ENCODE data around the gene ANO8.

ANO8 gene

DNA sequence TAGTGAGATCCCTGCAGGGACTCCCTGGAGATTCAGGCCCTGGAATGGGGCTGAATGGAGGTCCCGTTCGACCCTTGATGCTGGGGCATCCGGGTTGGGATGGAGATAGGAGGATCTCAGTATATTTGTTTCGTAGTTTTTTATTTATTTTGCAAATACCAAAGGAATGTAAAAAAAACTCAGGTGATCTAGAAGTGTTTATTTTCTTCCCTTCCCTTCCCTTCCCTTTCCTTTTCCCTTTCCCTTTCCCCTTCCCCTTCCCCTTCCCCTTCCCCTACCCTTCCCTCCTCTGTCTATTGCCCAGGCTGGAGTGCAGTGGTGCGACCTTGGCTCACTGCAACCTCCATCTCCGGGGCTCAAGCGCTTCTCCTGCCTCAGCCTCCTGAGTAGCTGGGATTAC, 7.2 kb upstream of the ANO8 start:
- DNase-seq = no peak

- DNase-seq = no peak
Measured at GRCh38 chr19:17341386-17341785, 6.7 kb upstream of the ANO8 start.

GRCh38 chr19:17340871-17341357, 6.3 kb upstream of the ANO8 start:
- no peak for DNase-seq

DNA sequence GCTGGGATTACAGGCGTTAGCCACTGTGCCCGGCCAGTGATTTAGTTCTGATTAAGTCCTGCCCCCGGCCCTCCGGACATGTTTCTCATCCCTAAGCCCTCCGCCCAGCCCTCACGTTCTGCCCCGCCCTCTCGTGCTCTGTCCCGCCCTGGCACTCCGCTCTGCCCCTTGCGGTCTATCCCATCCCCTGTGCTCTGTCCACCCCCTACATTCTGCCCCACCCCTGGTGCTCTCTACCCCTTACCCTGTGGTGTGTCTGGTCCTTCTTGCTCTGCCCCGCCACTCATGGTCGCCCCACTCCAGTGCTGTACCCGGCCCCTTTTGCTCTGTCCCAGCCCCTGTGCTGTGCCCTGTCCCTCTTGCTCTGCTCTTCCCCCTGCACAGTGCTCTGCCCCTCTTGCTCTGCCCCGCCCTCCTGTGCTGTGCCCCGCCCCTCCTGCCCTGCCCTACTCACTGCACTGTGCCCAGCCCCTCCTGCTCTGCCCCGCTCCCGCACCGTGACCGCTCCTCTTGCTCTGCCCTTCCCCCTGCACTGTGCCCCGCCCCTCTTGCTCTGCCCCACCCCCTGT, 5.7 kb upstream of the ANO8 start:
- DNase-seq = no peak

GRCh38 chr19:17339088-17339741, 4.6 kb upstream of the ANO8 start:
- DNase-seq = no peak

- DNase-seq = no peak
Measured at GRCh38 chr19:17338433-17339078, 3.9 kb upstream of the ANO8 start.

- DNase-seq = no peak
Measured at GRCh38 chr19:17337675-17338432, 3.2 kb upstream of the ANO8 start.

DNA sequence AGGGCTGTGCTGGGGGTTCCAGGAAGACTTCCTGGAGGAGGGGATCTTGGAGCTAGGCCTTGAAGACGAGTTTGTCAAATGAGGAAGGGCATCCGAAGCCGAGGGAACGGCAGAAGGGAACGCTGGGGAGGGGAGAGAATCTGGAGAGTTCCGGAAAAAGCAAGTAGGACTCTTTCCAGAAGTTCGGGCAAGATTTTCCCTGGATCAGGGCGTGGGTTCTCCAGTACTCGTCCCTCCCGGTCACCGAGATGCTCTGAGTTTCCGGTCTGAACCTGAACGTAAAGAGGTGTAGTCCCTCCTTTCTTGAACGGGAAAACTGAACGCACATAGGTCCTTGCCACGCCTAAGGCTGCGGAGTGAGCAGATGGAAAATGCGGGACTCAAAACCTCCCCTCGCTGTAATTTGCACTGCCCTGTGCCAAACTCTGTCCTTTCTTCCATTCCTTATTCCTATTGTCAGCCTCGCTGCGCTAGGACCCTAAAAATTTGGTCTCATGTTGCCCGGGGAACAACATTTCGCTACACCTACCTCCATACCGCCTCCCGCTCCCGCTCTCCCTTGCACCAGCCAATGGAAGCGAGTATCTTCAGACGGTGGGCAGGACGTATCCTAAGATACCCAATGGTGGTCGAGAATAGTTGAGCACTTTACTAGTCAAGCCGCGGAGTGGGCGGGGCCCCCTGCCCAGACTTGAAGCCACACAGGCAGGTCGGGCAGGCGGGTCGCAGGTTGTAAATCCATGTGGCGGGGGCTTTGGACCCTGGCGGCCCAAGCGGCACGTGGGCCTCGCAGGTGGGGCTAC, 2.4 kb upstream of the ANO8 start, which contains the start of gene GTPBP3:
GTPBP3 (plus strand) TSS at position 682 of the 803 bp plus-strand sequence; CDS start at position 741, 59 bp downstream.
- peak; percentile 98 for DNase-seq

- DNase-seq = no peak
Measured at GRCh38 chr19:17335575-17335974, 920 bp upstream of the ANO8 start.

DNA sequence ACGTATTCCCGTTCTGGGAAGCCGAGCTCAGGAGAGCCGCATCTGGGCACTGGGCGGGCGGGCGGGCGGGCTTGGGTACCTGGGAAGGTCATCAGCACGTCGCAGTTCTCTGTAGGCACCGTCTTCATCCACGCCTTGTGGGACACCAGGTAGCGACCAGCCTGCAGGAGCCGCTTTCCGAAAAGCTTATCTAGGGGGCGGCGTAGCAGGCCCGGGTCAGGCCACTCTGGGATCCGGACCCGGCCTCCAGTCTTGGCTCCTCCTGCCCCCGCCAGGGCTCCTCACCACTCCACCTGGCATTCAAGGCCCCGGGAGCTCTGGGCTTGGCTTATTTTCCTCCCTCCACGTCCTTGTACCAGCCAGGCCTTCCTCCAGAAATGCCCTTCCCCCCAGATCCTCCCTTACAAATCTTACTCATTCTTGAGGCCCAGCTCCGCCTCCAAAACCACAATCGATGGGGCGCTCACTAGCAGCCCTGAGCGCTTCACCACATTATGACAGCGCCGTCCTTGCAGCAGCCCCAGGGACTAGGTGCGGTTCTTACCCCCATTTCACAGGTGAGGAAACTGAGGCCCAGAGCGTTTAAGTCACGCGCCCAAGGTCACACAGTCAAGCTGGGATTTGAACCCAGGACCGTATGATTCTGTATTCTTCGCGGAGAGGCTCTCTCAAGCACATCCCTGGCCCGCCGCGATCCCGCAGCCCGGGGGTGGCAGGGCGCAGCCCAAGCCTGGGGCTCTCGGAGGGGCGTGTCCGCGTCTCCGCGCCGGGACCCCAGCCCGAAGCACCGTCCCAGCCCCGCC, 843 bp downstream of the ANO8 start:
- peak; percentile 48 for DNase-seq

GRCh38 chr19:17332677-17333581, 1.7 kb downstream of the ANO8 start:
- DNase-seq = no peak

GRCh38 chr19:17332360-17332676, 2.3 kb downstream of the ANO8 start:
- no peak for DNase-seq

- no peak for DNase-seq
Measured at GRCh38 chr19:17331045-17331558, 3.6 kb downstream of the ANO8 start.

DNA sequence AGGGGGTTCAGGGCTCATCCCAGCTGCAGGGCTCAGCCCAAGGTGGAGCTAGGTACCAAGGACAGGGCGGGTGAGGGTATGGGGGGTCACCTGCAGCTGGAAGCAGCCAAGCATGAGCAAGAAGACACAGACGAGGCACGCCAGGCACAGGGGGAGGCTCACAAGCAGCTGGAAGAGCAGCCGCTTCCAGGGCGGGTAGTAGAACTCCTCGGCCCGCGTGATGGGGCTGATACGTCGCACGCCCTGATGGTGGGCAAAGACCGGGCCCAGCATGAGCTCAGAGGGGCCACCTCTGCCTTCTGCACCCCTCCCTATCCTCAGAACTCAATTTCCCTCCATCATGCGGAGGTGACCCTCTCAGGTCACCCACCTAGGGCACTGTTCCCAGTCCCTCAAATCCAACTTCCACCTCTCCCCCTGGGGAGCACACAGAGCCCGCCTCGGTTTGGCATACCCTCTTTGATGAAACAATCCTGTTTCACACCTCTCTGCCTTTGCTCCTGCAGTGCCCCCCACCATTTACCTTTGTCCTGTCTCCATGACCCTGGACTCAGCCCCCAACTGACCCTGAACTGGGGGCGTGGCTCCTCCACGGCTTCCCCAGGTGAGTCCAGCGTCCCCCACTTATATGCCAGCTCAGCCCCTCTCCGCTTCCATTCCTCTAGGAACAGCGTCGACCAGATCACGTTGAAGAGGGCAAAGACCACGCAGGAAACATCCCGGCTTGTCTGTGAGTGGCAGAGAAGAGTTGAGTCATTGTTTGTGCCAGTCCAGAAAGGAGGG, 4.2 kb downstream of the ANO8 start:
- no peak for DNase-seq

DNA sequence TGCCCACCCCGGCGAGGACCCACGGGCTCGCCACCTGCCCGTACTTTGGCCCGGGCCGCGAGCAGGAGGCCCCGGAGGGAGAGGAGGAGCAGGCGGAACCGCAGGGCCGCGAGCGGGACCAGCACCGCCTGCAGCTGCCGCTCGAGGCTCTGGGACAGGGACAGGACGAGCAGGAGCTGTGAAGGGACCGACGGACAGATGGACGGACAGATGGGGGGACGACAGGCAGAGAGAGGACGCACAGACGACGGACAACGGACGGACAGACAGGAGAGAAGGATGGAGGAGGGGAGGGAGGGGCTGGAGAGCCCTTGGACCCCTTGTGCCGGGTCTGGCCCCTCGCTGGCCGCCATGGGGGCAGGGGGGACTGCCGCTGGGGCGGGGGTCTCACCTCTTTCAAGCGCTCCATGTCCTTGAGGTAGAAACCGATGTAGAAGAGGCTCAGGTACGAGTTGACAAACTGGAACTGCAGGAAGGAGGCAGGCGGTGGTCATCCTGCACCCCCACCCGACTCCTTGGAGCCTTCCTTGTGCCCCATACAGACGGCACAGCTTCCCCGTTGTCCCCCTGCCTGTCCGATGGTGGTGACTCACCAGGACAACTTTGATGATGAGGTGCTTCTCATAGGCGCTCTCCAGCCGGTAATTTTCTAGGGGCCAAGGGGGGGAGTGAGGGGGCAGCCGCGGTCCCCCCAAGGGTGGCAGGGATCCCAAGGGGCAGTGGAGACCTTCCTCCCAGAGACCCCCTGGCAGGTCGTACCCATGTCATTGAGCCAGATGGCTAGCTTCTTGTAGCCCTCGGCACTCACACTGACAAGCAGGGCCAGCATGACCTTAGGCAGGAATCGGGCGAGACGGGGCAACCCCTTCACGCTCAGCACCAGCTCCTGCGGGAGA, 5.0 kb downstream of the ANO8 start:
- no peak for DNase-seq

DNA sequence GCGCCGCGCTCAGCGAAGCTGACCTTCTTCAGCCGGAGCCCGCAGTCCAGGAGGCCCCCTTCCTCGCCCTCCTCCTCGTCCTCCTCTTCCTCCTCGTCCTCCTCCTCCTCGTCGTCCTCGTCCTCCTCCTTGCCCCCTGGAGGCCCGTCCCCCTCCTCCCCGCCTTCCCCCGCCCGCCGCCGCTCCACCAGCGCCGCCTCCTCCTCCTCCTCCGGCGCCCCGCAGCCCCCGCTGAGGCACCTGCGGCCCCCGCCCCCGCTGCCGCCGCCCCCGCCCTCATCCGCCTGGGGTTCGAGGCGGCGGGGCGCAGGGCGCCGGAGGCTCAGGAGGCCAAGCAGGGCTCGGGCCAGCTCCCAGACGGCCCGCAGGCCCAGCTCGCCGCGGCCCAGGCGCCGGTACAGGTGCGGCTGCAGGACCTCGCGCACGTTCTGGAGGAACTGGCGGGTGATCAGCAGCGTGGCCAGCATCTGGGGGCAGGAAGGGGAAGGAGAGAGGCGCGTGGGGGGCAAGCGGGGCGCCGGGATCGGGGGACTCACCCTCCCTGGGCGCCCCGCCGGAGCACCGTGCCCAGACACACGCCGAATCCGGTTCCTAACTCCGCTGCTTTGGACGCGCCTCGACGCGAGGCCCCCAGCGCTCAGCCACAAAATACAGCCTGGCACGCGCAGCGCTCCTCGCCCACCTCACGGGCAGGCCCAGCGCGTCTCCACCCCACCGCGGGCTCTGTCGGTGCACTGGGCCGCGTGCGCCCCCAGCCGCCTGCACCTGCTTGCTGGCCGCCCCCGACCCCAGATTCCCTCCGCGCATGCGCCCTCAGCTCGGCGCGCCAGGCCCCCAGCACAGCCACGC, 5.9 kb downstream of the ANO8 start:
- DNase-seq = no peak

DNA sequence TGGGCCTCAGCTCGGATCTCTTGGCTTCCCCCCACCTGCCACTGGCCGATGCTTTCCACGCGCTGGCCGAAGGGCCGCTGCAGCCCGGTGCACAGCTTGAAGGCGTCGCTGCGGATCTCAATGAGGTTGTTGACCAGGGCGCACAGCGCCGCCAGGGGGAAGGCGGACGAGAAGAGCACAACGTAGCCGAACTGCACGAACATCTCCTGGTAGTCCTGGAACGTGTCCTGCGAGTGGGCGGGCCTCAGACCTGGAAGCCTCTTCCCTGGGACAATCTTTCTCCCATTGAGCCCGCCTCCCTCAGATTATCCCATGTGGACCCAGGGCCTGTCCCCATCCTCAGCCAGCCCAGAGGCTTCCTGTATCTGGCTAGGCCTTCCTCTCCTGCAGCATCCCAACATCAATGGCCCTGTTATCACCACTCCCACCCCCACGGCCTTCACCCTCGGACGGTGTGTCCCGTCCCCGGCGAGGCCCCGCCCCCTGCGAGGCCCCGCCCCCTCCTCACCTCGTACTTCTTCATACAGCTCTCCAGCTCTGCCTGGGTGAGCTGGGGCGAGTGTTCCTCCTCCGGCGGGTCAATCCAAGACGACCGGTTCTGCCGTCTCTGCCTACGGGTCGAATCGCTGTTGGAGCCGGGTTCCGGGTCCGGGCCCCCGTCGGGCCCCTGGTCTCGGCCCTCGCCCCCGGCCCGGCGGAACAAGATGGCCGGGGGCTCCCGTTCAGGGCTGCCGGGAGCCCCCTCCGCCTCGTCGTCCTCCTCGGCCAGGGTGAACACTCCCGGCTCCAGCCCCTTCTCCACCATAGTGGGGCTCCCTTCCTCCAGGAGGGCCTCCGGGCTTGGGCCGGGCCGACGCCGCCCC, 6.8 kb downstream of the ANO8 start:
- no peak for DNase-seq
